ENCODE data around the gene DUSP11. TPM values are rescaled to one million over a fixed set of nuclear protein-coding genes. Genes with fewer than 3 reads are reported as not detected.
"Not testable (repeated sequence)": the region's sequence is repeated elsewhere in the genome, so short reads cannot be mapped to it uniquely, and the experiment has no call there.

DUSP11 gene
- polyA plus RNA-seq, 1 donor from 2014 or later, result 35.2 TPM

DNA sequence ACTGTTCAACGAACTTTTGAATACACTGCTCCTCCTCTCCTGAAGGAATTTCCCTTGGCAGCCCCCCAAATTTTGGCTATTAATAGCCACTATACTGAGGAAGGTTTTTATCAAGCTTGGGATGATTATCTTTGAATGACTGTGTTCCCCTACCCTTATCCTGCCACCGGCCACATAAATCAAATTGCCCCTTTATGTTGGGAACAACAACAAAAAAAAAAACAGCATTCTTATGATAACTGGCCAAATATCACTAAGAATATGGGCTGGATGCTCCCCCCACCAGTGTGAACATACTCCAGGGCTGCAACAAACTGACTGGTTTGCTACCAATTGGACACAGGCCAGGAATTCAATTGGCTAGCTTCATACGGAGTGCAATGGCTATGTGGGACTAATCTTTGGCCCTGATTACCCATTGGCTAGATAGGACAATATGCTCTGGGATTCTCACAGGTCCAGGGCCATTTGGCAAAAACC is 20.6 kb downstream of the DUSP11 start:
- Histone ChIP-seq H3K9me3 (ENCODE audit: low read length) (no peaks in the 10 kb centered on the region), H2AFZ (ENCODE audit: low read depth, low read length) (no peak overlapping the region), H3K9me2 (ENCODE audit: insufficient read depth, low read length) (no peaks in the 10 kb centered on the region), H3K4me2 (ENCODE audit: low read length) (no peak overlapping the region), H3K9ac (ENCODE audit: low read length) (no peak overlapping the region), H3K79me2 (replicated peaks; ENCODE audit: insufficient read depth, low read length) (no peaks in the 10 kb centered on the region), H3K27me3 (ENCODE audit: insufficient read depth, low read depth, low read length) (no peaks in the 10 kb centered on the region), H3K27ac (ENCODE audit: low read length) (no peak overlapping the region), H3F3A (ENCODE audit: insufficient read depth, low read length, poor library complexity, severe bottlenecking) (no peaks in the 10 kb centered on the region), H3K4me3 (ENCODE audit: low read length) (no peak overlapping the region), H3K36me3 (ENCODE audit: insufficient read depth, low read length) (peaks cover 8% of the 10 kb centered on the region), H4K20me1 (ENCODE audit: insufficient read depth) (no peaks in the 10 kb centered on the region)
- TF ChIP-seq MXI1 (conservative IDR thresholded peaks at IDR 0.05; ENCODE audit: poor library complexity, severe bottlenecking), result no peak
- no peak for TF ChIP-seq RAD21 (conservative IDR thresholded peaks at IDR 0.05)
- no peak for TF ChIP-seq POLR2AphosphoS5 (IDR thresholded peaks at IDR 0.05)
- TF ChIP-seq SMC3 (conservative IDR thresholded peaks at IDR 0.05; ENCODE audit: poor library complexity), result no peak
- no peak for TF ChIP-seq TAF1 (IDR thresholded peaks at IDR 0.05; ENCODE audit: low read depth)
- no peak for TF ChIP-seq EP300 (conservative IDR thresholded peaks at IDR 0.05; ENCODE audit: poor library complexity, severe bottlenecking)
- TF ChIP-seq, protein P1, sequence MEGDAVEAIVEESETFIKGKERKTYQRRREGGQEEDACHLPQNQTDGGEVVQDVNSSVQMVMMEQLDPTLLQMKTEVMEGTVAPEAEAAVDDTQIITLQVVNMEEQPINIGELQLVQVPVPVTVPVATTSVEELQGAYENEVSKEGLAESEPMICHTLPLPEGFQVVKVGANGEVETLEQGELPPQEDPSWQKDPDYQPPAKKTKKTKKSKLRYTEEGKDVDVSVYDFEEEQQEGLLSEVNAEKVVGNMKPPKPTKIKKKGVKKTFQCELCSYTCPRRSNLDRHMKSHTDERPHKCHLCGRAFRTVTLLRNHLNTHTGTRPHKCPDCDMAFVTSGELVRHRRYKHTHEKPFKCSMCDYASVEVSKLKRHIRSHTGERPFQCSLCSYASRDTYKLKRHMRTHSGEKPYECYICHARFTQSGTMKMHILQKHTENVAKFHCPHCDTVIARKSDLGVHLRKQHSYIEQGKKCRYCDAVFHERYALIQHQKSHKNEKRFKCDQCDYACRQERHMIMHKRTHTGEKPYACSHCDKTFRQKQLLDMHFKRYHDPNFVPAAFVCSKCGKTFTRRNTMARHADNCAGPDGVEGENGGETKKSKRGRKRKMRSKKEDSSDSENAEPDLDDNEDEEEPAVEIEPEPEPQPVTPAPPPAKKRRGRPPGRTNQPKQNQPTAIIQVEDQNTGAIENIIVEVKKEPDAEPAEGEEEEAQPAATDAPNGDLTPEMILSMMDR (IDR thresholded peaks at IDR 0.05; ENCODE audit: poor library complexity, severe bottlenecking), result no peak
- TF ChIP-seq, protein P2, sequence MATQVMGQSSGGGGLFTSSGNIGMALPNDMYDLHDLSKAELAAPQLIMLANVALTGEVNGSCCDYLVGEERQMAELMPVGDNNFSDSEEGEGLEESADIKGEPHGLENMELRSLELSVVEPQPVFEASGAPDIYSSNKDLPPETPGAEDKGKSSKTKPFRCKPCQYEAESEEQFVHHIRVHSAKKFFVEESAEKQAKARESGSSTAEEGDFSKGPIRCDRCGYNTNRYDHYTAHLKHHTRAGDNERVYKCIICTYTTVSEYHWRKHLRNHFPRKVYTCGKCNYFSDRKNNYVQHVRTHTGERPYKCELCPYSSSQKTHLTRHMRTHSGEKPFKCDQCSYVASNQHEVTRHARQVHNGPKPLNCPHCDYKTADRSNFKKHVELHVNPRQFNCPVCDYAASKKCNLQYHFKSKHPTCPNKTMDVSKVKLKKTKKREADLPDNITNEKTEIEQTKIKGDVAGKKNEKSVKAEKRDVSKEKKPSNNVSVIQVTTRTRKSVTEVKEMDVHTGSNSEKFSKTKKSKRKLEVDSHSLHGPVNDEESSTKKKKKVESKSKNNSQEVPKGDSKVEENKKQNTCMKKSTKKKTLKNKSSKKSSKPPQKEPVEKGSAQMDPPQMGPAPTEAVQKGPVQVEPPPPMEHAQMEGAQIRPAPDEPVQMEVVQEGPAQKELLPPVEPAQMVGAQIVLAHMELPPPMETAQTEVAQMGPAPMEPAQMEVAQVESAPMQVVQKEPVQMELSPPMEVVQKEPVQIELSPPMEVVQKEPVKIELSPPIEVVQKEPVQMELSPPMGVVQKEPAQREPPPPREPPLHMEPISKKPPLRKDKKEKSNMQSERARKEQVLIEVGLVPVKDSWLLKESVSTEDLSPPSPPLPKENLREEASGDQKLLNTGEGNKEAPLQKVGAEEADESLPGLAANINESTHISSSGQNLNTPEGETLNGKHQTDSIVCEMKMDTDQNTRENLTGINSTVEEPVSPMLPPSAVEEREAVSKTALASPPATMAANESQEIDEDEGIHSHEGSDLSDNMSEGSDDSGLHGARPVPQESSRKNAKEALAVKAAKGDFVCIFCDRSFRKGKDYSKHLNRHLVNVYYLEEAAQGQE (IDR thresholded peaks at IDR 0.05; ENCODE audit: borderline replicate concordance), result no peak
- TF ChIP-seq EZH2 (IDR thresholded peaks at IDR 0.05; ENCODE audit: borderline replicate concordance, insufficient read depth, low read length, poor library complexity, severe bottlenecking), result no peak

DNA sequence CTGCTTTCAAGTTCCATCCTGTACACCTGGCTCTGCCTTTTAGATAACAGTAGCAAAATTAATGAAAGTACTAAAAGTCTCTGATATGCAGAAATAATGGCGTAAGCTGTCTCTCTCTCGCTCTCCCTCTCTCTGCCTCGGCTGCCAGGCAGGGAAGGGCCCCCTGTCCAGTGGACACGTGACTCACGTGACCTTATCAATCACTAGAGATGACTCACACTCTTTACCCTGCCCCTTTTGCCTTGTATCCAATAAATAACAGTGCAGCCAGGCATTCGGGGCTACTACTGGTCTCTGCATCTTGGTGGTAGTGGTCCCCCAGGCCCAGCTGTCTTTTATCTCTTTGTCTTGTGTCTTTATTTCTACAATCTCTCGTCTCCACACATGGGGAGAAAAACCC is 25.6 kb downstream of the DUSP11 start:
- not testable (repeated sequence) for H3K4me3 ChIP-seq (ENCODE audit: low read length); H3K36me3 ChIP-seq (ENCODE audit: insufficient read depth, low read length); H3K27ac ChIP-seq (ENCODE audit: low read length); H3K79me2 ChIP-seq (replicated peaks; ENCODE audit: insufficient read depth, low read length); H3K4me2 ChIP-seq (ENCODE audit: low read length); H4K20me1 ChIP-seq (ENCODE audit: insufficient read depth); H3K9ac ChIP-seq (ENCODE audit: low read length); H3K27me3 ChIP-seq (ENCODE audit: insufficient read depth, low read depth, low read length); H3K9me3 ChIP-seq (ENCODE audit: low read length); H2AFZ ChIP-seq (ENCODE audit: low read depth, low read length); H3F3A ChIP-seq (ENCODE audit: insufficient read depth, low read length, poor library complexity, severe bottlenecking); H3K9me2 ChIP-seq (ENCODE audit: insufficient read depth, low read length)

DNA sequence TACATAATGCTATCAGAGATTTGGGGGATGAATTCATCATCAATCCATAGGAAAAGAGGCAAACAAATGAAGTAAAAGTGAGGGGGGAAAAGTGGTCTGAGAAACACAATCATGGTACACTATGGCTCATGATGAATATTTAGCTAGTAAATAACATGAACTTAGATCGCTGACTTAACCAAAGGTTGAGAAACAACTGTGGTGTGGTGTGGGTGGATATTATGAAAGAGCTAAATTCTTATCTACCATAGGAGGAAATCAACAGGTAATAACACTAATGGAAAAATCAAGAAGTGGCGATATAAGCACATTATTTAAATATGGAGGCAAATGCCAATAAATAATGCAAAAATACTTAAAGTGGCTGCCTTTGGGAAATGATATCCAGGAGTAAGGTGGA is 30.6 kb downstream of the DUSP11 start:
- H2AFZ ChIP-seq (ENCODE audit: low read depth, low read length), result no peak overlapping the region
- no peaks in the 10 kb centered on the region for H3K36me3 ChIP-seq (ENCODE audit: insufficient read depth, low read length)
- H4K20me1 ChIP-seq (ENCODE audit: insufficient read depth), result no peaks in the 10 kb centered on the region
- H3K4me3 ChIP-seq (ENCODE audit: low read length), result no peak overlapping the region
- no peak overlapping the region for H3K9ac ChIP-seq (ENCODE audit: low read length)
- no peaks in the 10 kb centered on the region for H3K27me3 ChIP-seq (ENCODE audit: insufficient read depth, low read depth, low read length)
- H3K9me3 ChIP-seq (ENCODE audit: low read length), result no peaks in the 10 kb centered on the region
- TF ChIP-seq, protein P2 (IDR thresholded peaks at IDR 0.05; ENCODE audit: borderline replicate concordance), result no peak
- TF ChIP-seq POLR2AphosphoS5 (IDR thresholded peaks at IDR 0.05), result no peak
- no peak for TF ChIP-seq TAF1 (IDR thresholded peaks at IDR 0.05; ENCODE audit: low read depth)
- no peak for TF ChIP-seq RAD21 (conservative IDR thresholded peaks at IDR 0.05)
- TF ChIP-seq MXI1 (conservative IDR thresholded peaks at IDR 0.05; ENCODE audit: poor library complexity, severe bottlenecking), result no peak
- TF ChIP-seq, protein P1 (IDR thresholded peaks at IDR 0.05; ENCODE audit: poor library complexity, severe bottlenecking), result no peak
- no peak for TF ChIP-seq EP300 (conservative IDR thresholded peaks at IDR 0.05; ENCODE audit: poor library complexity, severe bottlenecking)
- no peak for TF ChIP-seq SMC3 (conservative IDR thresholded peaks at IDR 0.05; ENCODE audit: poor library complexity)
- TF ChIP-seq EZH2 (IDR thresholded peaks at IDR 0.05; ENCODE audit: borderline replicate concordance, insufficient read depth, low read length, poor library complexity, severe bottlenecking), result no peak
- no peak overlapping the region for H3K4me2 ChIP-seq (ENCODE audit: low read length)
- H3F3A ChIP-seq (ENCODE audit: insufficient read depth, low read length, poor library complexity, severe bottlenecking), result no peaks in the 10 kb centered on the region
- no peaks in the 10 kb centered on the region for H3K9me2 ChIP-seq (ENCODE audit: insufficient read depth, low read length)
- no peaks in the 10 kb centered on the region for H3K79me2 ChIP-seq (replicated peaks; ENCODE audit: insufficient read depth, low read length)
- H3K27ac ChIP-seq (ENCODE audit: low read length), result no peak overlapping the region

Data from neural cell (in vitro differentiated cells).